H1 (cell line): Measurements from ENCODE around the gene RAD51B. TPM values are rescaled to one million over a fixed set of nuclear protein-coding genes. Genes with fewer than 3 reads are reported as not detected.

Experiments used
- CTCF ChIA-PET: fragments of 300-600 bp; sonication (Branson Sonifier 250); formaldehyde crosslinking; loops from one replicate; lab custom pipeline; 2021; ENCODE audit not compliant: partially characterized antibody; lab: Charles Lee
- POLR2A ChIA-PET: fragments of 300-600 bp; sonication (Branson Sonifier 250); formaldehyde crosslinking; loops from one replicate; lab custom pipeline; 2021; ENCODE audit warnings: inconsistent platforms; ENCODE audit not compliant: partially characterized antibody; lab: Charles Lee
- DNase-seq, 2 experiments: peaks; one replicate each; pipeline versions ENCODE4 v3.0.0 to v3.0.0-alpha.2; 2010 to 2022; ENCODE audit warnings: low spot score in 2 of 2, low read depth in 1 of 2, mixed read lengths in 1 of 2
- FAIRE-seq: peaks from 2 replicates; lab custom pipeline; 2011; peaks lifted over from hg19 to GRCh38; lab: Jason Lieb, UNC
- H2AFZ ChIP-seq: 2 replicates; pipeline ENCODE4 v1.8.1; 2012; ENCODE audit warnings: low read length, inconsistent platforms
- H2AK5ac ChIP-seq: 2 replicates; pipeline ENCODE4 v1.6.1; 2013; ENCODE audit warnings: low read depth, low read length
- H2BK120ac ChIP-seq: replicated peaks from 2 replicates; pipeline ENCODE3; 2013; ENCODE audit warnings: low read depth, low read length, inconsistent platforms
- H2BK12ac ChIP-seq: 2 replicates; pipeline ENCODE4 v1.6.1; 2013; ENCODE audit warnings: low read depth, low read length
- H2BK15ac ChIP-seq: 2 replicates; pipeline ENCODE4 v1.6.1; 2013; ENCODE audit warnings: low read length
- H2BK20ac ChIP-seq: 2 replicates; pipeline ENCODE4 v1.6.1; 2013; ENCODE audit warnings: low read length
- H2BK5ac ChIP-seq: 2 replicates; pipeline ENCODE4 v1.6.1; 2013; ENCODE audit warnings: low read depth, low read length
- H3K14ac ChIP-seq: 2 replicates; pipeline ENCODE4 v1.6.1; 2013; ENCODE audit warnings: inconsistent platforms; ENCODE audit not compliant: insufficient read length
- H3K18ac ChIP-seq: 2 replicates; pipeline ENCODE4 v1.6.1; 2013; ENCODE audit warnings: low read length; ENCODE audit errors: extremely low read depth
- H3K23ac ChIP-seq: 2 replicates; pipeline ENCODE4 v1.6.1; 2013; ENCODE audit warnings: inconsistent platforms; ENCODE audit not compliant: insufficient read length
- H3K23me2 ChIP-seq: 2 replicates; pipeline ENCODE4 v1.6.1; 2013; ENCODE audit warnings: low read depth, low read length
- H3K27ac ChIP-seq: 2 replicates; pipeline ENCODE4 v1.6.1; 2011; ENCODE audit warnings: low read depth, low read length, inconsistent platforms
- H3K27me3 ChIP-seq, 4 experiments: replicated peaks in 1 of 4; 1 replicate in 1 of 4; 2 replicates in 3 of 4; pipeline versions ENCODE4 v1.6.1 to v1.8.1; 2011 to 2013; ENCODE audit warnings: low read length in 3 of 4, mild to moderate bottlenecking in 3 of 4, inconsistent platforms in 2 of 4, mixed read lengths in 2 of 4, moderate library complexity in 1 of 4; ENCODE audit not compliant: control insufficient read depth in 3 of 4, insufficient read depth in 3 of 4; ENCODE audit errors: extremely low read depth in 1 of 4
- H3K36me3 ChIP-seq, 4 experiments: 2 replicates each; pipeline versions ENCODE4 v1.6.1 to v1.8.1; 2011 to 2013; ENCODE audit warnings: mild to moderate bottlenecking in 4 of 4, low read length in 3 of 4, moderate library complexity in 2 of 4, control low read depth in 1 of 4, inconsistent platforms in 1 of 4; ENCODE audit not compliant: insufficient read depth in 4 of 4, control insufficient read depth in 2 of 4
- H3K4ac ChIP-seq: replicated peaks from 2 replicates; pipeline ENCODE3; 2013; ENCODE audit warnings: low read length, low read depth, mixed read lengths, inconsistent platforms; ENCODE audit not compliant: insufficient read length
- H3K4me1 ChIP-seq, 4 experiments: replicated peaks in 1 of 4; 1 replicate in 1 of 4; 2 replicates in 3 of 4; pipeline versions ENCODE4 v1.6.1 to v1.8.1; 2011 to 2013; ENCODE audit warnings: low read length in 3 of 4, inconsistent platforms in 2 of 4, mixed read lengths in 1 of 4; ENCODE audit not compliant: insufficient read depth in 4 of 4, control insufficient read depth in 3 of 4
- H3K4me2 ChIP-seq, 2 experiments: 2 replicates each; pipeline versions ENCODE4 v1.6.1 to v1.8.1; 2011 to 2013; ENCODE audit warnings: low read depth in 2 of 2, low read length in 2 of 2, control low read depth in 1 of 2, inconsistent platforms in 1 of 2, mild to moderate bottlenecking in 1 of 2; ENCODE audit not compliant: insufficient read depth in 1 of 2
- H3K4me3 ChIP-seq, 4 experiments: fragments of 200-600, 300-600 bp in 1 of 4; sonication (generic), shearing (Covaris generic), sonication (Bioruptor Twin) in 1 of 4; 2 replicates each; pipeline versions ENCODE4 v1.5.1 to v1.8.1; 2011 to 2016; ENCODE audit warnings: low read length in 4 of 4, low read depth in 3 of 4, control low read depth in 2 of 4, inconsistent platforms in 2 of 4, mild to moderate bottlenecking in 2 of 4, mixed read lengths in 1 of 4, moderate library complexity in 1 of 4; ENCODE audit not compliant: insufficient read depth in 2 of 4; ENCODE audit errors: extremely low read depth in 1 of 4
- H3K56ac ChIP-seq: replicated peaks from 2 replicates; pipeline ENCODE3; 2013; ENCODE audit warnings: low read depth, mild to moderate bottlenecking, mixed read lengths, low read length, inconsistent platforms; ENCODE audit not compliant: insufficient read length
- H3K79me1 ChIP-seq: 2 replicates; pipeline ENCODE4 v1.6.1; 2013; ENCODE audit warnings: low read depth, low read length, control low read depth
- H3K79me2 ChIP-seq, 2 experiments: 2 replicates each; pipeline versions ENCODE4 v1.6.1 to v1.8.1; 2012 to 2013; ENCODE audit warnings: low read length in 2 of 2, mild to moderate bottlenecking in 2 of 2, inconsistent platforms in 1 of 2; ENCODE audit not compliant: insufficient read depth in 2 of 2, control insufficient read depth in 1 of 2
- H3K9ac ChIP-seq, 4 experiments: replicated peaks in 1 of 4; 1 replicate in 1 of 4; 2 replicates in 3 of 4; pipeline versions ENCODE4 v1.6.1 to v1.8.1; 2011 to 2013; ENCODE audit warnings: low read depth in 3 of 4, low read length in 3 of 4, control low read depth in 2 of 4, mild to moderate bottlenecking in 2 of 4, moderate library complexity in 2 of 4, inconsistent platforms in 1 of 4; ENCODE audit errors: extremely low read depth in 1 of 4
- H3K9me3 ChIP-seq, 2 experiments: 2 replicates each; pipeline versions ENCODE4 v1.6.1 to v1.8.1; 2012 to 2013; ENCODE audit warnings: mild to moderate bottlenecking in 2 of 2, moderate library complexity in 2 of 2, control low read depth in 1 of 2, inconsistent platforms in 1 of 2, low read depth in 1 of 2, low read length in 1 of 2, mixed read lengths in 1 of 2; ENCODE audit not compliant: insufficient read depth in 2 of 2
- H4K20me1 ChIP-seq, 2 experiments: replicated peaks in 1 of 2; 2 replicates each; pipeline versions ENCODE3 to v1.8.1; 2011 to 2013; ENCODE audit warnings: inconsistent platforms in 2 of 2, low read length in 2 of 2, mild to moderate bottlenecking in 1 of 2; ENCODE audit not compliant: insufficient read depth in 2 of 2, control insufficient read depth in 1 of 2
- H4K5ac ChIP-seq: 2 replicates; pipeline ENCODE4 v1.6.1; 2013; ENCODE audit warnings: low read length, low read depth, mixed read lengths, inconsistent platforms; ENCODE audit not compliant: insufficient read length
- H4K8ac ChIP-seq: 2 replicates; pipeline ENCODE4 v1.8.0; 2013; ENCODE audit warnings: mild to moderate bottlenecking, moderate library complexity, low read length, inconsistent platforms; ENCODE audit not compliant: insufficient read depth; ENCODE audit errors: extremely low read depth
- H4K91ac ChIP-seq: replicated peaks from 2 replicates; pipeline ENCODE3; 2013; ENCODE audit warnings: low read length, mixed read lengths, inconsistent platforms; ENCODE audit not compliant: insufficient read length
- CTBP2 ChIP-seq: IDR thresholded peaks from 2 replicates; pipeline ENCODE4 v1.7.0; 2011; ENCODE audit warnings: borderline replicate concordance, mild to moderate bottlenecking, moderate library complexity, mixed read lengths, low read length; ENCODE audit not compliant: insufficient read depth, insufficient read length
- RAD21 ChIP-seq, 2 experiments: IDR thresholded peaks in 1 of 2; conservative IDR thresholded peaks in 1 of 2; 2 replicates each; pipeline ENCODE4 v1.6.1; 2011; ENCODE audit warnings: low read depth in 2 of 2, low read length in 2 of 2, improper control_type of control experiment in 1 of 2, inconsistent platforms in 1 of 2, mild to moderate bottlenecking in 1 of 2, moderate library complexity in 1 of 2
- WGBS, 2 experiments: shearing (Covaris generic) in 1 of 2; methylation state at CpG; one replicate each; pipeline versions ENCODE4 v1.1.6 to v1.1.7; 2013 to 2015; ENCODE audit warnings: low lambda C conversion rate in 2 of 2, mixed read lengths in 2 of 2, inconsistent platforms in 1 of 2, low coverage in 1 of 2, missing lambda C conversion rate in 1 of 2; ENCODE audit not compliant: insufficient replicate concordance in 2 of 2, insufficient coverage in 1 of 2, insufficient read length in 1 of 2; ENCODE audit errors: extremely low coverage in 1 of 2, missing lambda C conversion rate in 1 of 2; 5-methylcytosine and 5-hydroxymethylcytosine counted together
- polyA plus RNA-seq, 7 experiments: library from polyadenylated mRNA; depleted of rRNA in 3 of 7; stranded (reverse) in 5 of 7; unstranded in 2 of 7; fragments of >200 nt in 5 of 7; fragments of 200-250 nt in 2 of 7; gene quantifications; 1 replicate in 5 of 7; 2 replicates in 1 of 7; 4 replicates in 1 of 7; pipeline versions ENCODE4 v1.2.1 to v1.2.3, GENCODE V29; 2011 to 2013; ENCODE audit warnings: missing spikeins in 2 of 7, mixed read lengths in 2 of 7
- total RNA-seq: library from RNA; stranded (reverse); fragmentation: NEBNext Ultra II Directional; extraction: Animal tissue kit (Norgen Biotek cat#: 25700); gene quantifications from 2 replicates; pipeline ENCODE4 v1.2.1, GENCODE V29; 2021

Gene RAD51B
- total and polyA plus RNA-seq, 2 of the 8 experiments (the other 6 are each of a cell fraction or from before 2014, with no cell fraction given): 3.9 to 14.9 TPM

DNA sequence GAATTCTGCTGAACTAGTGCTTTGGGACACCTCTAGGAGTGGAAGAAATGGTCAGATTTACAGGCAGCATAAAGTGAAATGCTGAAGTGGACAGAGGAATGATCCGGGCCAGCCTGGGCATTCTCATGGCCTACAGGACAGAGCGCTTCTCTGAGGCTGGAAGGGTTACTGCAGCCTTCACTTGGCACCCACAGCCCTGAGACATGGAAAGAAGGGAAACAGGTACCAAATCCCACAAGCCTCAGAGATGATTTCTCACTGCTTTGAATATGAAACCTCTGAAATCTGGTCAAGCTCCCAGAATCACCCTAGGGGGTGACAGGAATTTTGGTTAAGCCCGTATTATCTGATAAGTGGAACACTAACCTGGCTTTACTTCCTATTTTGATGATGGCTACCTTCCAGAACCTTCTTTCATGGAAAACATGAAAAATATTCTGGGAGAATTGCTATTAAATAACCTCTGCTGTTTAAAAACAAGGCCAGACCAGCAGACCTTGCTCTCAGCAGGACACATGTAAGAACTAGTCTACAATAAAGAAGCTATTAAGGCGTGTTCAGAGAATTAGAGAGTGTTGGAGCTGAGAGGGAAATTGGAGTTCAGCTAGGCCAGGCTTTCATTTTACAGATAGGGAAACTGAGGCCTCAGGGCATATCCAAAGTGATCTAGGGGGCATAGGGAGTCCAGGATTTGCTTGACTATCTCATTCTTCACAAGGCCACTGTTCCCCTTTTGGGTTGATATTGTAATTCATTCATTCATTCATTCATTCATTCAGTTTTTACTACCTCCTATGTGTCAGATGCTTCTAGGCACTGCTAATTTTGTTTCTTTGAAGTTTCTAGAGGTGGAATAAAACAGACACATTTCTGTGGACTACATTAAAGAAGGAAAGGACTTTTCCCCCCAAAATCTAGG, 691.8 kb downstream of the RAD51B start:
- Histone ChIP-seq H3K4me1 (peaks cover 0 to under 1% (median 0%) of the 10 kb centered on the region in 4 experiments; a peak in 1 of 7 replicates), H4K8ac (no peak overlapping the region), H3K14ac (no peak overlapping the region), H3K4me2 (no peak overlapping the region), H3K23ac (no peak overlapping the region), H3K27ac (no peak overlapping the region), H2BK20ac (no peak overlapping the region), H2BK5ac (no peak overlapping the region), H2BK120ac (no peak overlapping the region), H2BK12ac (peak overlapping the region; percentile 11; the same call in 1 of the 2 replicates), H4K20me1 (no peaks in the 10 kb centered on the region), H3K79me2 (no peaks in the 10 kb centered on the region), H3K56ac (no peak overlapping the region), H3K4me3 (no peak overlapping the region), H2AK5ac (no peak overlapping the region), H3K36me3 (no peaks in the 10 kb centered on the region), H3K27me3 (no peaks in the 10 kb centered on the region), H3K9ac (no peak overlapping the region), H2BK15ac (peak overlapping the region; percentile 4; the same call in 1 of the 2 replicates), H2AFZ (no peak overlapping the region), H3K23me2 (no peaks in the 10 kb centered on the region), H3K9me3 (no peaks in the 10 kb centered on the region; a peak in 1 of 4 replicates), H3K4ac (no peak overlapping the region), H3K79me1 (no peaks in the 10 kb centered on the region), H3K18ac (no peak overlapping the region), H4K5ac (no peak overlapping the region), H4K91ac (no peak overlapping the region)
- ChIA-PET POLR2A (interaction anchor here (0.6 kb wide), 1 partner anchor 300 kb away, joined by 5 read pairs; no protein-coding TSS in a partner anchor), CTCF (interaction anchor here (1.5 kb wide), 1 partner anchor 313 kb away, joined by 5 read pairs; no protein-coding TSS in a partner anchor)
- FAIRE-seq (no peak), DNase-seq (no peak)
- WGBS, 2 experiments: 90% methylated on average over 4 of the region's 4 CpGs; no CpG with 5 or more reads in 1 of the 2 experiments
- TF ChIP-seq RAD21 (IDR thresholded peaks at IDR 0.05 in 1 of 2, conservative IDR thresholded peaks at IDR 0.05 in 1 of 2; ENCODE audit: low read depth in 2 of 2, low read length in 2 of 2) (peak in 1 of 2 experiments; percentile 35; a peak in 2 of 4 replicates), CTBP2 (no peak)
